GM18520 (cell line): ENCODE data around the gene RIMBP2.
"Not testable (repeated sequence)": the region's sequence is repeated elsewhere in the genome, so short reads cannot be mapped to it uniquely, and the experiment has no call there.

ENCODE experiments used
- ATAC-seq: cut with Tn5 transposase; IDR thresholded peaks from one replicate; pipeline ENCODE4 v1.9.1; 2021; ENCODE audit not compliant: unreplicated experiment

Gene RIMBP2

GRCh38 chr12:130706885-130707570 is 9.1 kb downstream of the RIMBP2 start:
- no peak for ATAC-seq

GRCh38 chr12:130706311-130706710 is 9.8 kb downstream of the RIMBP2 start:
- no peak for ATAC-seq

- ATAC-seq, result no peak
Measured at GRCh38 chr12:130705178-130705822, 10.8 kb downstream of the RIMBP2 start.

- ATAC-seq, result no peak
Measured at GRCh38 chr12:130704606-130705005, 11.5 kb downstream of the RIMBP2 start.

GRCh38 chr12:130703733-130704375 is 12.2 kb downstream of the RIMBP2 start:
- no peak for ATAC-seq

GRCh38 chr12:130702966-130703732 is 12.9 kb downstream of the RIMBP2 start:
- no peak for ATAC-seq

GRCh38 chr12:130701402-130701744 is 14.7 kb downstream of the RIMBP2 start:
- ATAC-seq, result no peak

- ATAC-seq, result no peak
Measured at GRCh38 chr12:130700492-130701401, 15.4 kb downstream of the RIMBP2 start.

- no peak for ATAC-seq
Measured at GRCh38 chr12:130698106-130698505, 18.0 kb downstream of the RIMBP2 start.

GRCh38 chr12:130696379-130697100 is 19.6 kb downstream of the RIMBP2 start:
- ATAC-seq, result no peak

GRCh38 chr12:130695061-130695460 is 21.0 kb downstream of the RIMBP2 start:
- ATAC-seq, result no peak

GRCh38 chr12:130689408-130690405 is 26.4 kb downstream of the RIMBP2 start:
- ATAC-seq, result no peak

GRCh38 chr12:130688999-130689398 is 27.1 kb downstream of the RIMBP2 start:
- ATAC-seq, result not testable (repeated sequence)

GRCh38 chr12:130687796-130688778 is 28.0 kb downstream of the RIMBP2 start:
- no peak for ATAC-seq

- no peak for ATAC-seq
Measured at GRCh38 chr12:130687190-130687589, 28.9 kb downstream of the RIMBP2 start.

GRCh38 chr12:130686511-130686991 is 29.5 kb downstream of the RIMBP2 start:
- ATAC-seq, result no peak

- ATAC-seq, result no peak
Measured at GRCh38 chr12:130685850-130686249, 30.2 kb downstream of the RIMBP2 start.
